ENCODE data around the gene NPTX2.

- no peak for TF ChIP-seq CTCF (IDR thresholded peaks at IDR 0.05)
- TF ChIP-seq POLR2A (IDR thresholded peaks at IDR 0.05): no peak
Measured at GRCh38 chr7:98575878-98576277, 41.2 kb upstream of the NPTX2 start.
